HepG2 (cell line): ENCODE measurements around the gene TACC2. TPM values are rescaled to one million over a fixed set of nuclear protein-coding genes. Genes with fewer than 3 reads are reported as not detected.
A peak's percentile ranks its signal among the peaks of the same experiment; 100 is the strongest.

Source experiments
- CBX2 ChIP-seq, 2 experiments: fragments of 200-600 bp in 1 of 2; sonication (generic); formaldehyde crosslinking in 1 of 2; IDR thresholded peaks; 2 replicates each; pipeline versions ENCODE4 v1.7.0 to v1.8.1; 2018 to 2022; ENCODE audit warnings: low read depth in 2 of 2, low read length in 1 of 2, mild to moderate bottlenecking in 1 of 2, missing genetic modification reagents in 1 of 2
- CC2D1A ChIP-seq: sonication (generic); formaldehyde crosslinking; IDR thresholded peaks from 2 replicates; pipeline ENCODE4 v1.8.1; 2023; ENCODE audit warnings: mild to moderate bottlenecking, missing genetic modification reagents
- DNMT1 ChIP-seq: sonication (generic); formaldehyde crosslinking; IDR thresholded peaks from 2 replicates; pipeline ENCODE4 v1.5.1; 2020; ENCODE audit warnings: mild to moderate bottlenecking, missing genetic modification reagents
- ERF ChIP-seq: IDR thresholded peaks from 2 replicates; pipeline ENCODE4 v1.6.1; 2018; ENCODE audit warnings: missing biosample characterization, missing genetic modification reagents
- FOSL2 ChIP-seq: sonication (generic); formaldehyde crosslinking; IDR thresholded peaks from 2 replicates; pipeline ENCODE4 v1.4.0; 2020; ENCODE audit warnings: missing genetic modification reagents
- ISL2 ChIP-seq: sonication (generic); formaldehyde crosslinking; IDR thresholded peaks from 2 replicates; pipeline ENCODE4 v1.5.0; 2020; ENCODE audit warnings: missing genetic modification reagents
- KDM1A ChIP-seq: IDR thresholded peaks from 2 replicates; pipeline ENCODE4 v1.6.1; 2016; ENCODE audit warnings: missing compliant biosample characterization
- MAFF ChIP-seq: IDR thresholded peaks from 2 replicates; pipeline ENCODE4 v1.6.1; 2011; ENCODE audit warnings: low read depth, low read length, improper control_type of control experiment
- MYNN ChIP-seq: sonication (generic); formaldehyde crosslinking; IDR thresholded peaks from 2 replicates; pipeline ENCODE4 v1.4.0; 2020; ENCODE audit warnings: mild to moderate bottlenecking, low read depth, missing genetic modification reagents
- RAD21 ChIP-seq: fragments of 450-650 bp; formaldehyde crosslinking; IDR thresholded peaks from 2 replicates; pipeline ENCODE4 v1.5.0; 2020; ENCODE audit warnings: mild to moderate bottlenecking
- RBAK ChIP-seq: sonication (generic); formaldehyde crosslinking; IDR thresholded peaks from 2 replicates; pipeline ENCODE4 v1.5.1; 2020; ENCODE audit warnings: mild to moderate bottlenecking, missing genetic modification reagents
- RBM39 ChIP-seq: fragments of 200-400 bp; formaldehyde crosslinking; IDR thresholded peaks from one replicate; pipeline ENCODE4 v1.6.1; 2018; ENCODE audit warnings: antibody characterized with exemption, mild to moderate bottlenecking, low read depth, low read length; ENCODE audit not compliant: poor library complexity, severe bottlenecking
- SP5 ChIP-seq: IDR thresholded peaks from 2 replicates; pipeline ENCODE4 v1.6.1; 2016; ENCODE audit warnings: low read depth, borderline replicate concordance
- SRF ChIP-seq: IDR thresholded peaks from 2 replicates; pipeline ENCODE4 v1.6.1; 2011; ENCODE audit warnings: mild to moderate bottlenecking, low read depth, low read length, moderate library complexity
- STAG1 ChIP-seq: sonication (generic); formaldehyde crosslinking; IDR thresholded peaks from 2 replicates; pipeline ENCODE4 v1.4.0; 2020; ENCODE audit warnings: missing genetic modification reagents
- TOE1 ChIP-seq: sonication (generic); formaldehyde crosslinking; IDR thresholded peaks from 2 replicates; pipeline ENCODE4 v1.4.0; 2020; ENCODE audit warnings: mild to moderate bottlenecking, missing genetic modification reagents
- ZBTB7A ChIP-seq: sonication (generic); formaldehyde crosslinking; IDR thresholded peaks from 2 replicates; pipeline ENCODE4 v1.8.0; 2022; ENCODE audit warnings: mild to moderate bottlenecking, missing genetic modification reagents
- ZFY ChIP-seq: sonication (generic); formaldehyde crosslinking; IDR thresholded peaks from 2 replicates; pipeline ENCODE4 v1.4.0; 2020; ENCODE audit warnings: missing genetic modification reagents
- ZNF124 ChIP-seq: sonication (generic); formaldehyde crosslinking; IDR thresholded peaks from 2 replicates; pipeline ENCODE4 v1.4.0; 2020; ENCODE audit warnings: missing genetic modification reagents
- ZNF207 ChIP-seq: fragments of 450-650 bp; IDR thresholded peaks from 2 replicates; pipeline ENCODE4 v1.6.1; 2016; ENCODE audit warnings: antibody characterized with exemption, borderline replicate concordance
- ZNF543 ChIP-seq: sonication (generic); formaldehyde crosslinking; IDR thresholded peaks from 2 replicates; pipeline ENCODE4 v1.4.0; 2020; ENCODE audit warnings: mild to moderate bottlenecking, missing genetic modification reagents
- ZNF546 ChIP-seq: sonication (generic); formaldehyde crosslinking; conservative IDR thresholded peaks from 2 replicates; pipeline ENCODE4 v1.8.1; 2023; ENCODE audit warnings: mild to moderate bottlenecking, missing genetic modification reagents
- polyA plus RNA-seq, 8 experiments: library from polyadenylated mRNA; depleted of rRNA in 3 of 8; stranded (reverse) in 7 of 8; unstranded in 1 of 8; fragments of >200 nt; fragmentation: Illumina TruSeq in 4 of 8; extraction: Trizol in 4 of 8; gene quantifications; 2 replicates each; pipeline versions ENCODE4 v1.2.1 to v1.2.3, GENCODE V29; 2011 to 2016; ENCODE audit warnings: low read depth in 4 of 8, missing spikeins in 1 of 8, mixed read lengths in 1 of 8; ENCODE audit not compliant: insufficient read depth in 1 of 8
- total RNA-seq, 5 experiments: library from RNA; depleted of rRNA; stranded (reverse); fragments of >200 nt; fragmentation: Illumina TruSeq; extraction: Trizol; gene quantifications; 2 replicates each; pipeline ENCODE4 v1.2.3, GENCODE V29; 2016; ENCODE audit warnings: low read depth in 1 of 5
- TF ChIP-seq, protein P1 (sequence below): sonication (generic); formaldehyde crosslinking; IDR thresholded peaks from 2 replicates; pipeline ENCODE4 v1.5.0; 2020; ENCODE audit warnings: mild to moderate bottlenecking, missing genetic modification reagents
- TF ChIP-seq, protein P2 (sequence below): sonication (generic); formaldehyde crosslinking; IDR thresholded peaks from 2 replicates; pipeline ENCODE4 v1.8.0; 2022; ENCODE audit warnings: missing genetic modification reagents, mild to moderate bottlenecking, moderate library complexity, borderline replicate concordance
- TF ChIP-seq, protein P3 (sequence below): sonication (generic); formaldehyde crosslinking; IDR thresholded peaks from 2 replicates; pipeline ENCODE4 v1.9.0; 2022; ENCODE audit warnings: missing genetic modification reagents, mild to moderate bottlenecking, borderline replicate concordance
- TF ChIP-seq, protein P4 (sequence below): IDR thresholded peaks from 2 replicates; pipeline ENCODE4 v1.6.1; 2016; ENCODE audit warnings: missing genetic modification reagents, missing compliant biosample characterization

TACC2 gene
- total and polyA plus RNA-seq, 2 of the 13 experiments (the other 11 are each of a cell fraction or from before 2014, with no cell fraction given): 11.8 to 16.0 TPM

DNA sequence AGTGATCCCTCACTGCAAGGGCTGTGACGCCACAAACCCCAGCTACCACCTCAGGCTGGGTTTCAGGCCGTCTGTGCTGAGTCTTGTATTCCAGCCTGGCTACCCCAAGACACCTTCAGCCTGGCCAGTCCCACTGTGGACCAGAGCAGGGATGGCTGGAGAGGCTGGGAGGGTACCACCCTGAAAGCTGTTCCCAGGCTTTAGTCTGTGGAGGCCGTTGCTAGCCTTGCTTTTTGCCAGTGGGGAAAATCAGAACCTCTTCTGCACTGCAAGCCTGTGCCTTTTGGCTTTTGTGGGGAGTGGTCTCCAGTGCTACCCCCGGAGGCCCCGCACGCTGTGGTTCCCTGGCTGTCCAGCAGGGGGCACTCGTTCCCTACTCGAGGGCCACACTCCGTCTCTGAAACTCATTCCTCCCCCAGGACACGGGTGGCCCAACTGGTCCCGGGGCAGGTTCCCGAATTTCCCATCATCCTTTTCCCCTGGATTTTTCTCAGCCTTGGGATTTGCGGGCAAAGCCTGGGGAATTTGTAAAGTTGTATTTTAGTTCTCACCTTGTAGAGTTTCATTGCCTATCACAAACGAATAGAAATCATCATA is 153.8 kb downstream of the TACC2 start (continued):
- TF ChIP-seq, protein P1, sequence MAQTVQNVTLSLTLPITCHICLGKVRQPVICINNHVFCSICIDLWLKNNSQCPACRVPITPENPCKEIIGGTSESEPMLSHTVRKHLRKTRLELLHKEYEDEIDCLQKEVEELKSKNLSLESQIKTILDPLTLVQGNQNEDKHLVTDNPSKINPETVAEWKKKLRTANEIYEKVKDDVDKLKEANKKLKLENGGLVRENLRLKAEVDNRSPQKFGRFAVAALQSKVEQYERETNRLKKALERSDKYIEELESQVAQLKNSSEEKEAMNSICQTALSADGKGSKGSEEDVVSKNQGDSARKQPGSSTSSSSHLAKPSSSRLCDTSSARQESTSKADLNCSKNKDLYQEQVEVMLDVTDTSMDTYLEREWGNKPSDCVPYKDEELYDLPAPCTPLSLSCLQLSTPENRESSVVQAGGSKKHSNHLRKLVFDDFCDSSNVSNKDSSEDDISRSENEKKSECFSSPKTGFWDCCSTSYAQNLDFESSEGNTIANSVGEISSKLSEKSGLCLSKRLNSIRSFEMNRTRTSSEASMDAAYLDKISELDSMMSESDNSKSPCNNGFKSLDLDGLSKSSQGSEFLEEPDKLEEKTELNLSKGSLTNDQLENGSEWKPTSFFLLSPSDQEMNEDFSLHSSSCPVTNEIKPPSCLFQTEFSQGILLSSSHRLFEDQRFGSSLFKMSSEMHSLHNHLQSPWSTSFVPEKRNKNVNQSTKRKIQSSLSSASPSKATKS: no peak
- TF ChIP-seq STAG1 (peak; percentile 88), ERF (peak; percentile 18; the same call in 1 of the 2 replicates), CBX2 (IDR thresholded peaks at IDR 0.05; ENCODE audit: low read depth, low read length) (no peak), CBX2 (CRISPR knock-in tag; IDR thresholded peaks at IDR 0.05; ENCODE audit: low read depth) (no peak), ZNF207 (no peak), CC2D1A (no peak), FOSL2 (CRISPR knock-in tag) (peak; percentile 33; the same call in 1 of the 2 replicates), TOE1 (CRISPR knock-in tag) (no peak), RBAK (CRISPR knock-in tag) (no peak), MAFF (no peak), ZNF124 (CRISPR knock-in tag) (no peak), ZBTB7A (CRISPR knock-in tag) (peak; percentile 94), ISL2 (CRISPR knock-in tag) (peak; percentile 31; the same call in 1 of the 2 replicates), RAD21 (CRISPR knock-in tag) (peak; percentile 91), RBM39 (no peak), ZNF546 (no peak), MYNN (CRISPR knock-in tag) (0 out of 2 replicates have a peak, but pooled peaks have one; percentile 33), ZFY (CRISPR knock-in tag) (no peak), KDM1A (no peak), SP5 (CRISPR knock-in tag) (no peak), DNMT1 (CRISPR knock-in tag) (no peak), ZNF543 (CRISPR knock-in tag) (no peak), SRF (no peak)
- TF ChIP-seq, protein P2, sequence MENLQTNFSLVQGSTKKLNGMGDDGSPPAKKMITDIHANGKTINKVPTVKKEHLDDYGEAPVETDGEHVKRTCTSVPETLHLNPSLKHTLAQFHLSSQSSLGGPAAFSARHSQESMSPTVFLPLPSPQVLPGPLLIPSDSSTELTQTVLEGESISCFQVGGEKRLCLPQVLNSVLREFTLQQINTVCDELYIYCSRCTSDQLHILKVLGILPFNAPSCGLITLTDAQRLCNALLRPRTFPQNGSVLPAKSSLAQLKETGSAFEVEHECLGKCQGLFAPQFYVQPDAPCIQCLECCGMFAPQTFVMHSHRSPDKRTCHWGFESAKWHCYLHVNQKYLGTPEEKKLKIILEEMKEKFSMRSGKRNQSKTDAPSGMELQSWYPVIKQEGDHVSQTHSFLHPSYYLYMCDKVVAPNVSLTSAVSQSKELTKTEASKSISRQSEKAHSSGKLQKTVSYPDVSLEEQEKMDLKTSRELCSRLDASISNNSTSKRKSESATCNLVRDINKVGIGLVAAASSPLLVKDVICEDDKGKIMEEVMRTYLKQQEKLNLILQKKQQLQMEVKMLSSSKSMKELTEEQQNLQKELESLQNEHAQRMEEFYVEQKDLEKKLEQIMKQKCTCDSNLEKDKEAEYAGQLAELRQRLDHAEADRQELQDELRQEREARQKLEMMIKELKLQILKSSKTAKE (CRISPR knock-in tag): no peak
- TF ChIP-seq, protein P3, sequence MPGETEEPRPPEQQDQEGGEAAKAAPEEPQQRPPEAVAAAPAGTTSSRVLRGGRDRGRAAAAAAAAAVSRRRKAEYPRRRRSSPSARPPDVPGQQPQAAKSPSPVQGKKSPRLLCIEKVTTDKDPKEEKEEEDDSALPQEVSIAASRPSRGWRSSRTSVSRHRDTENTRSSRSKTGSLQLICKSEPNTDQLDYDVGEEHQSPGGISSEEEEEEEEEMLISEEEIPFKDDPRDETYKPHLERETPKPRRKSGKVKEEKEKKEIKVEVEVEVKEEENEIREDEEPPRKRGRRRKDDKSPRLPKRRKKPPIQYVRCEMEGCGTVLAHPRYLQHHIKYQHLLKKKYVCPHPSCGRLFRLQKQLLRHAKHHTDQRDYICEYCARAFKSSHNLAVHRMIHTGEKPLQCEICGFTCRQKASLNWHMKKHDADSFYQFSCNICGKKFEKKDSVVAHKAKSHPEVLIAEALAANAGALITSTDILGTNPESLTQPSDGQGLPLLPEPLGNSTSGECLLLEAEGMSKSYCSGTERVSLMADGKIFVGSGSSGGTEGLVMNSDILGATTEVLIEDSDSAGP: peak; percentile 29; the same call in 1 of the 2 replicates
- TF ChIP-seq, protein P4, sequence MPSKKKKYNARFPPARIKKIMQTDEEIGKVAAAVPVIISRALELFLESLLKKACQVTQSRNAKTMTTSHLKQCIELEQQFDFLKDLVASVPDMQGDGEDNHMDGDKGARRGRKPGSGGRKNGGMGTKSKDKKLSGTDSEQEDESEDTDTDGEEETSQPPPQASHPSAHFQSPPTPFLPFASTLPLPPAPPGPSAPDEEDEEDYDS (CRISPR knock-in tag): no peak
